ENCODE results near the gene GSTM4. TPM values are rescaled to one million over a fixed set of nuclear protein-coding genes. Genes with fewer than 3 reads are reported as not detected.

The GSTM4 gene
- total and polyA plus RNA-seq, 9 of the 15 experiments (the other 6 are each of a cell fraction or from before 2014, with no cell fraction given): 18.8 to 53.4 (median 38.8) TPM

DNA sequence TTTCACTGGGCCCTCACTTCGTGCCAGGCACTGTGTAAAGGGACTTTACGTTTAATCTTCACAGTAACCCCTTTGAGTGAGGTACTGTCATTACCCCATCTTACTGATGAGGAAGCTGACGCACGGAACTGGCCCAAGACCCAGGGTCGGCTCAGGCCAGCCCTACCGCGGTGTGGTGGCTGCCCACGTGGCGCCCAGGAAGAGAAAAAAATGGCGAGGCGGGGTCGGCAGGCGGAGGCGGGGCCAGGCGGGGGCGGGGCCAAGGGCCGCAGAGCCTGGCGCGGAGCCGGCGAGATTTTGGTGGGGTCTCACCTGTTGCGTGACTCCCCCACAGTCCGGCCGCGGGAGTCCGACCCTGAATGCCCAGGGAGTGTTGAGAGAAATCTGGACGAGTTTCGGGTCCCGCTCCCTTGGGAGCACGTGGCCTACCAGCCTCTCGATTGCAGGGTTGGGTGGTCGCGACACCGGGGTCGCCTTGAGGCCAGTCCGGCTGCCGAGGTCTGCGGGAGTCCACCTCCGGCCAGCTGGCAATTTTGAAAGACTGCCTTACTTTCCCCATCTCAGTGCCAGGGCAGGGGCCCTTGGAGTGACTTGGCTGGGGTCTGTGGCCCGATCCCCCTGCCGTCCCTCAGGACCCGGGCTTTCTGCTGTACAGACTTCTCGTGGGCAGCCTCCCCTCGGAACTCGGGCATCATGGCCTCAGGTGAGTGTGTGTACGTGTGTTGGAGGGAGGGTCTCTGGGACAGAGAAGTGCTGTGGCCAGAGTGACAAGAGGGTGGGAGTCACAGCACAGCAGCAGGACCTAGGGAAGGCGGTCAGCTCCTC is 36.1 kb upstream of the GSTM4 start, which contains the start of the genes AMPD2 and GNAT2 (continued):
- TF ChIP-seq ZNF395 (CRISPR knock-in tag; IDR thresholded peaks at IDR 0.05) (peak; percentile 70), MTA2 (IDR thresholded peaks at IDR 0.05; ENCODE audit: low read depth) (no peak), KAT7 (CRISPR knock-in tag; IDR thresholded peaks at IDR 0.05; ENCODE audit: borderline replicate concordance) (no peak; the same call in 1 of the 2 replicates), ZNF232 (CRISPR knock-in tag; IDR thresholded peaks at IDR 0.05) (0 out of 2 replicates have a peak, but pooled peaks have one; percentile 42), FOXA1 (IDR thresholded peaks at IDR 0.05; ENCODE audit: borderline replicate concordance) (no peak), RHOXF2B (CRISPR knock-in tag; conservative IDR thresholded peaks at IDR 0.05) (no peak), BACH1 (tag; IDR thresholded peaks at IDR 0.05) (no peak), NR4A1 (CRISPR knock-in tag; IDR thresholded peaks at IDR 0.05) (no peak), NR4A1 (tag; IDR thresholded peaks at IDR 0.05) (no peak; the same call in 1 of the 2 replicates)
- TF ChIP-seq, protein P1, sequence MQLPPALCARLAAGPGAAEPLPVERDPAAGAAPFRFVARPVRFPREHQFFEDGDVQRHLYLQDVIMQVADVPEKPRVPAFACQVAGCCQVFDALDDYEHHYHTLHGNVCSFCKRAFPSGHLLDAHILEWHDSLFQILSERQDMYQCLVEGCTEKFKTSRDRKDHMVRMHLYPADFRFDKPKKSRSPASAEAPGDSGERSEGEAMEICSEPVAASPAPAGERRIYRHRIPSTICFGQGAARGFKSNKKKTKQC (CRISPR knock-in tag; IDR thresholded peaks at IDR 0.05): no peak
- TF ChIP-seq, protein P2, sequence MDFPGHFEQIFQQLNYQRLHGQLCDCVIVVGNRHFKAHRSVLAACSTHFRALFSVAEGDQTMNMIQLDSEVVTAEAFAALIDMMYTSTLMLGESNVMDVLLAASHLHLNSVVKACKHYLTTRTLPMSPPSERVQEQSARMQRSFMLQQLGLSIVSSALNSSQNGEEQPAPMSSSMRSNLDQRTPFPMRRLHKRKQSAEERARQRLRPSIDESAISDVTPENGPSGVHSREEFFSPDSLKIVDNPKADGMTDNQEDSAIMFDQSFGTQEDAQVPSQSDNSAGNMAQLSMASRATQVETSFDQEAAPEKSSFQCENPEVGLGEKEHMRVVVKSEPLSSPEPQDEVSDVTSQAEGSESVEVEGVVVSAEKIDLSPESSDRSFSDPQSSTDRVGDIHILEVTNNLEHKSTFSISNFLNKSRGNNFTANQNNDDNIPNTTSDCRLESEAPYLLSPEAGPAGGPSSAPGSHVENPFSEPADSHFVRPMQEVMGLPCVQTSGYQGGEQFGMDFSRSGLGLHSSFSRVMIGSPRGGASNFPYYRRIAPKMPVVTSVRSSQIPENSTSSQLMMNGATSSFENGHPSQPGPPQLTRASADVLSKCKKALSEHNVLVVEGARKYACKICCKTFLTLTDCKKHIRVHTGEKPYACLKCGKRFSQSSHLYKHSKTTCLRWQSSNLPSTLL (IDR thresholded peaks at IDR 0.05): no peak
- TF ChIP-seq, protein P3, sequence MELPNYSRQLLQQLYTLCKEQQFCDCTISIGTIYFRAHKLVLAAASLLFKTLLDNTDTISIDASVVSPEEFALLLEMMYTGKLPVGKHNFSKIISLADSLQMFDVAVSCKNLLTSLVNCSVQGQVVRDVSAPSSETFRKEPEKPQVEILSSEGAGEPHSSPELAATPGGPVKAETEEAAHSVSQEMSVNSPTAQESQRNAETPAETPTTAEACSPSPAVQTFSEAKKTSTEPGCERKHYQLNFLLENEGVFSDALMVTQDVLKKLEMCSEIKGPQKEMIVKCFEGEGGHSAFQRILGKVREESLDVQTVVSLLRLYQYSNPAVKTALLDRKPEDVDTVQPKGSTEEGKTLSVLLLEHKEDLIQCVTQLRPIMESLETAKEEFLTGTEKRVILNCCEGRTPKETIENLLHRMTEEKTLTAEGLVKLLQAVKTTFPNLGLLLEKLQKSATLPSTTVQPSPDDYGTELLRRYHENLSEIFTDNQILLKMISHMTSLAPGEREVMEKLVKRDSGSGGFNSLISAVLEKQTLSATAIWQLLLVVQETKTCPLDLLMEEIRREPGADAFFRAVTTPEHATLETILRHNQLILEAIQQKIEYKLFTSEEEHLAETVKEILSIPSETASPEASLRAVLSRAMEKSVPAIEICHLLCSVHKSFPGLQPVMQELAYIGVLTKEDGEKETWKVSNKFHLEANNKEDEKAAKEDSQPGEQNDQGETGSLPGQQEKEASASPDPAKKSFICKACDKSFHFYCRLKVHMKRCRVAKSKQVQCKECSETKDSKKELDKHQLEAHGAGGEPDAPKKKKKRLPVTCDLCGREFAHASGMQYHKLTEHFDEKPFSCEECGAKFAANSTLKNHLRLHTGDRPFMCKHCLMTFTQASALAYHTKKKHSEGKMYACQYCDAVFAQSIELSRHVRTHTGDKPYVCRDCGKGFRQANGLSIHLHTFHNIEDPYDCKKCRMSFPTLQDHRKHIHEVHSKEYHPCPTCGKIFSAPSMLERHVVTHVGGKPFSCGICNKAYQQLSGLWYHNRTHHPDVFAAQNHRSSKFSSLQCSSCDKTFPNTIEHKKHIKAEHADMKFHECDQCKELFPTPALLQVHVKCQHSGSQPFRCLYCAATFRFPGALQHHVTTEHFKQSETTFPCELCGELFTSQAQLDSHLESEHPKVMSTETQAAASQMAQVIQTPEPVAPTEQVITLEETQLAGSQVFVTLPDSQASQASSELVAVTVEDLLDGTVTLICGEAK (IDR thresholded peaks at IDR 0.05): no peak; the same call in 1 of the 2 replicates
- TF ChIP-seq, protein P3 (CRISPR knock-in tag; IDR thresholded peaks at IDR 0.05): no peak

All from K562 (cell line).